Fibroblast of lung (primary cell): ENCODE data around the gene SAMD3. TPM values are rescaled to one million over a fixed set of nuclear protein-coding genes. Genes with fewer than 3 reads are reported as not detected.

Experiments used
- DNase-seq, 2 donors: peaks; one replicate each; pipeline versions ENCODE4 v3.0.0 to v3.0.0-alpha.2; 2010; ENCODE audit warnings: low read depth in 2 of 2
- H2AFZ ChIP-seq: 2 replicates; pipeline ENCODE4 v1.5.1; 2012; ENCODE audit warnings: low read length, control low read depth, inconsistent platforms
- H3K27ac ChIP-seq: 2 replicates; pipeline ENCODE4 v1.5.1; 2011; ENCODE audit warnings: low read length, control low read depth; ENCODE audit not compliant: insufficient read depth
- H3K27me3 ChIP-seq: 2 replicates; pipeline ENCODE4 v1.5.1; 2011; ENCODE audit warnings: mild to moderate bottlenecking, low read length; ENCODE audit not compliant: control insufficient read depth, insufficient read depth
- H3K36me3 ChIP-seq: 2 replicates; pipeline ENCODE4 v1.5.1; 2011; ENCODE audit warnings: low read length; ENCODE audit not compliant: control insufficient read depth, insufficient read depth
- H3K4me1 ChIP-seq: 2 replicates; pipeline ENCODE4 v1.5.1; 2011; ENCODE audit warnings: low read length; ENCODE audit not compliant: control insufficient read depth, insufficient read depth; ENCODE audit errors: extremely low read depth
- H3K4me2 ChIP-seq: 2 replicates; pipeline ENCODE4 v1.5.1; 2011; ENCODE audit warnings: low read length, control low read depth; ENCODE audit not compliant: insufficient read depth; ENCODE audit errors: extremely low read depth
- H3K4me3 ChIP-seq, 4 experiments: fragments of 200-600 bp in 1 of 4; sonication (generic) in 1 of 4; replicated peaks in 1 of 4; 2 replicates each; pipeline ENCODE4 v1.5.1; 2011 to 2016; ENCODE audit warnings: low read length in 4 of 4, low read depth in 3 of 4, mild to moderate bottlenecking in 3 of 4, control low read depth in 2 of 4, inconsistent platforms in 1 of 4, mixed read lengths in 1 of 4; ENCODE audit not compliant: insufficient read depth in 1 of 4; ENCODE audit errors: control extremely low read depth in 1 of 4
- H3K79me2 ChIP-seq: 2 replicates; pipeline ENCODE4 v1.5.1; 2012; ENCODE audit warnings: mild to moderate bottlenecking, low read length, inconsistent platforms; ENCODE audit not compliant: control insufficient read depth, insufficient read depth
- H3K9ac ChIP-seq: 2 replicates; pipeline ENCODE4 v1.5.1; 2011; ENCODE audit warnings: mild to moderate bottlenecking, low read length, control low read depth; ENCODE audit not compliant: insufficient read depth
- H3K9me3 ChIP-seq: 2 replicates; pipeline ENCODE4 v1.5.1; 2012; ENCODE audit warnings: low read depth, low read length; ENCODE audit not compliant: control insufficient read depth, insufficient read depth
- H4K20me1 ChIP-seq: 2 replicates; pipeline ENCODE4 v1.5.1; 2011; ENCODE audit warnings: low read length; ENCODE audit not compliant: control insufficient read depth, insufficient read depth; ENCODE audit errors: extremely low read depth
- EZH2 ChIP-seq: IDR thresholded peaks from 2 replicates; pipeline ENCODE4 v1.5.1; 2012; ENCODE audit warnings: low read length, control low read depth, mild to moderate bottlenecking; ENCODE audit errors: missing control alignments
- polyA plus RNA-seq, 2 donors: library from polyadenylated mRNA; depleted of rRNA in 1 of 2; stranded (reverse) in 1 of 2; unstranded in 1 of 2; fragments of >200 nt; gene quantifications; 2 replicates each; pipeline ENCODE4 v1.2.1, GENCODE V29; 2011 to 2012; ENCODE audit warnings: missing spikeins in 1 of 2
- total RNA-seq: library from RNA; depleted of rRNA; stranded (reverse); fragments of >200 nt; gene quantifications from 2 replicates; pipeline ENCODE4 v1.2.1, GENCODE V29; 2014
- TF ChIP-seq, protein P1 (sequence below), 2 donors: IDR thresholded peaks in 1 of 2; conservative IDR thresholded peaks in 1 of 2; 1 replicate in 1 of 2; 2 replicates in 1 of 2; pipeline ENCODE4 v1.5.1; 2011 to 2012; ENCODE audit warnings: low read length in 2 of 2, control low read depth in 1 of 2, inconsistent platforms in 1 of 2, low read depth in 1 of 2, mild to moderate bottlenecking in 1 of 2

Gene SAMD3
- total and polyA plus RNA-seq, 2 donors (not counting 1 experiment from before 2014, with no cell fraction given): 1.5 to 2.8 TPM

DNA sequence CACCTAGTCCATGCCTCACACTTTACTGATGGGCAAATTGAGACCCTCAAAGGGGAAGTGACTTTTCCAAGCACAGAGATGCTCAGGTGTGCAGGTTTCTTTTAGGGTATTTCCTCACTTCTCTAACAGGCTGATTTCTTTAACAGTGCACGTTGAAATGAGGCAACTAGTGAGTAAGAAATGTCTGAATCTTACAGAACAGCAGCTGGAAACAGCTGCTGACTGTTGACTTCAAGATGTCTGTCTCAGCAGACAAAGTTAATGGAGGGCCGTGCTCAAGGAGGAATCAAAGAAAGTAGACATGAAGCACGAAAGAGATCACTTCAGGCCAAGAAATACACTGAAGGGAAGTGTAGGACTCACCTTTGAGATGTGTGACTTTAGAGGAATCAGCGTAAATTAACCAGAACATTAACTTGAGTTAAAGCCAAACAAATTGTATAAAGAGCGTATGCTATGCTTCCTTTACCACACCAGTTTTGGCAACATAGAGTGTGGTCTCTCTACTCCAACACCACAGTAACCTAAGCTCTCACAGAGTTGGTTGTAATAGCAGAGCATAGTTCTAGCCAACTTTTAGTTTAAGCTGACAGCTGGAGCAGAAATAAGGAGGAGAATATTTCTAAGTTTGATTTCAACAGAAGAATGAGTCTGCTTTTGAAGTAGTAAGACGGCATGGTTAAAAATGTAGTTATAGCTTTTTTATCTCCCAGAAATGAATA is 60.9 kb downstream of the SAMD3 start:
- Histone ChIP-seq H3K27ac (peak overlapping the region; percentile 34), H3K4me2 (peak overlapping the region; percentile 32)
- peak; percentile 78 to 93 for DNase-seq

DNA sequence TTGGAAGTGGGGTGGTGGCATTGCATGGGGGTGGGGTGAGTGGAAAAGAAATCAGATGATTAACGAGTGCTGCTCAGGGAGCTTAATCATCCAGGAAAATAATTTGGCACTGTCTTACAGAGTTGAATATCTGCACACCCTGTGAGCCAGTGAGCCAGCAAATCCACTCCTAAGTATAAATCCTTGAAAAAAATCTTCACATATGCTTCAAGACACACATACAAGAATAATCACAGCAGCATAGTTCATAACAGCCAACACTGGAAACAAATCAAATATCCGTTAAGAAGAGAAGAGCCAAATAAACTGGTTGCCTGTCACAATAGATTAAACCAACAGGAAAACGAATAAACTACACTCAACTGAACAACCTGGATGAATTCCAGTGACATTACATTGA is 62.8 kb downstream of the SAMD3 start:
- H3K4me3 ChIP-seq: no peak overlapping the region
- H4K20me1 ChIP-seq: no peaks in the 10 kb centered on the region
- no peaks in the 10 kb centered on the region for H3K79me2 ChIP-seq
- no peak overlapping the region for H3K27ac ChIP-seq
- H3K4me1 ChIP-seq: no peaks in the 10 kb centered on the region
- H3K27me3 ChIP-seq: no peaks in the 10 kb centered on the region
- H3K4me2 ChIP-seq: no peak overlapping the region
- TF ChIP-seq, protein P1, sequence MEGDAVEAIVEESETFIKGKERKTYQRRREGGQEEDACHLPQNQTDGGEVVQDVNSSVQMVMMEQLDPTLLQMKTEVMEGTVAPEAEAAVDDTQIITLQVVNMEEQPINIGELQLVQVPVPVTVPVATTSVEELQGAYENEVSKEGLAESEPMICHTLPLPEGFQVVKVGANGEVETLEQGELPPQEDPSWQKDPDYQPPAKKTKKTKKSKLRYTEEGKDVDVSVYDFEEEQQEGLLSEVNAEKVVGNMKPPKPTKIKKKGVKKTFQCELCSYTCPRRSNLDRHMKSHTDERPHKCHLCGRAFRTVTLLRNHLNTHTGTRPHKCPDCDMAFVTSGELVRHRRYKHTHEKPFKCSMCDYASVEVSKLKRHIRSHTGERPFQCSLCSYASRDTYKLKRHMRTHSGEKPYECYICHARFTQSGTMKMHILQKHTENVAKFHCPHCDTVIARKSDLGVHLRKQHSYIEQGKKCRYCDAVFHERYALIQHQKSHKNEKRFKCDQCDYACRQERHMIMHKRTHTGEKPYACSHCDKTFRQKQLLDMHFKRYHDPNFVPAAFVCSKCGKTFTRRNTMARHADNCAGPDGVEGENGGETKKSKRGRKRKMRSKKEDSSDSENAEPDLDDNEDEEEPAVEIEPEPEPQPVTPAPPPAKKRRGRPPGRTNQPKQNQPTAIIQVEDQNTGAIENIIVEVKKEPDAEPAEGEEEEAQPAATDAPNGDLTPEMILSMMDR (conservative IDR thresholded peaks at IDR 0.05 in 1 of 2, IDR thresholded peaks at IDR 0.05 in 1 of 2; ENCODE audit: low read depth in 1 of 2, low read length in 2 of 2): no peak
- no peak for TF ChIP-seq EZH2
- no peaks in the 10 kb centered on the region for H3K36me3 ChIP-seq
- H3K9ac ChIP-seq: no peak overlapping the region
- peak; percentile 27 to 71 for DNase-seq
- no peak overlapping the region for H2AFZ ChIP-seq
- H3K9me3 ChIP-seq: no peaks in the 10 kb centered on the region

More for the DNA sequence above, 60.9 kb downstream of the SAMD3 start:
- Histone ChIP-seq H3K4me1 (no peaks in the 10 kb centered on the region), H3K9ac (no peak overlapping the region), H3K36me3 (no peaks in the 10 kb centered on the region), H3K27me3 (no peaks in the 10 kb centered on the region), H4K20me1 (no peaks in the 10 kb centered on the region), H3K79me2 (no peaks in the 10 kb centered on the region), H3K4me3 (no peak overlapping the region), H2AFZ (peak overlapping the region; percentile 63), H3K9me3 (no peaks in the 10 kb centered on the region)
- TF ChIP-seq, protein P1 (conservative IDR thresholded peaks at IDR 0.05 in 1 of 2, IDR thresholded peaks at IDR 0.05 in 1 of 2; ENCODE audit: low read depth in 1 of 2, low read length in 2 of 2): no peak
- no peak for TF ChIP-seq EZH2

DNA sequence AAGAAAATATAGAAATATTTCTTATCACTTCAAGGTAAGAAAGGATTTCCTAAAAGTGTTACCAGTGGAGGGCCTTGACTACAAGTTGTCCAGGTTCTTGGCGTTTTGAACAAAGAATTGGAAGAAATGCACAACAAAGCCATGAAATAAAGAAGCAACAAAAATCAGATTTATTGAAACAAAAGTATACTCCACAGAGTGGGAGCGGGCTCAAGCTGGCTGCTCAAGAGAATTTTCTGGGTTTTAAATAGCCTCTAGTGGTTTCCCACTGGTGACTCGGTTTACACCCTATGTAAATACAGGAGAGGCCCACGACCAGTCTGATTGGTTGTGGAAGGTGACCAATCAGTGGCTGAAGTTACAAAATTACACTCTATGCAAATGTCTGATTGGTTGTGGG is 64.2 kb downstream of the SAMD3 start:
- Histone ChIP-seq H3K9ac (no peak overlapping the region), H3K27me3 (no peaks in the 10 kb centered on the region), H3K4me1 (no peaks in the 10 kb centered on the region), H3K79me2 (no peaks in the 10 kb centered on the region), H2AFZ (no peak overlapping the region), H3K9me3 (no peaks in the 10 kb centered on the region), H3K36me3 (no peaks in the 10 kb centered on the region), H3K4me3 (no peak overlapping the region), H4K20me1 (no peaks in the 10 kb centered on the region), H3K27ac (no peak overlapping the region), H3K4me2 (no peak overlapping the region)
- no peak for TF ChIP-seq EZH2
- TF ChIP-seq, protein P1 (conservative IDR thresholded peaks at IDR 0.05 in 1 of 2, IDR thresholded peaks at IDR 0.05 in 1 of 2; ENCODE audit: low read depth in 1 of 2, low read length in 2 of 2): no peak
- no peak for DNase-seq
